ENCODE data around the gene GLRA3.

GLRA3 gene

GRCh38 chr4:174672276-174672675, 156.8 kb downstream of the GLRA3 start:
- TF ChIP-seq SIN3A (IDR thresholded peaks at IDR 0.05; ENCODE audit: borderline replicate concordance, insufficient read depth, low read length) = no peak
- TF ChIP-seq, protein P1, sequence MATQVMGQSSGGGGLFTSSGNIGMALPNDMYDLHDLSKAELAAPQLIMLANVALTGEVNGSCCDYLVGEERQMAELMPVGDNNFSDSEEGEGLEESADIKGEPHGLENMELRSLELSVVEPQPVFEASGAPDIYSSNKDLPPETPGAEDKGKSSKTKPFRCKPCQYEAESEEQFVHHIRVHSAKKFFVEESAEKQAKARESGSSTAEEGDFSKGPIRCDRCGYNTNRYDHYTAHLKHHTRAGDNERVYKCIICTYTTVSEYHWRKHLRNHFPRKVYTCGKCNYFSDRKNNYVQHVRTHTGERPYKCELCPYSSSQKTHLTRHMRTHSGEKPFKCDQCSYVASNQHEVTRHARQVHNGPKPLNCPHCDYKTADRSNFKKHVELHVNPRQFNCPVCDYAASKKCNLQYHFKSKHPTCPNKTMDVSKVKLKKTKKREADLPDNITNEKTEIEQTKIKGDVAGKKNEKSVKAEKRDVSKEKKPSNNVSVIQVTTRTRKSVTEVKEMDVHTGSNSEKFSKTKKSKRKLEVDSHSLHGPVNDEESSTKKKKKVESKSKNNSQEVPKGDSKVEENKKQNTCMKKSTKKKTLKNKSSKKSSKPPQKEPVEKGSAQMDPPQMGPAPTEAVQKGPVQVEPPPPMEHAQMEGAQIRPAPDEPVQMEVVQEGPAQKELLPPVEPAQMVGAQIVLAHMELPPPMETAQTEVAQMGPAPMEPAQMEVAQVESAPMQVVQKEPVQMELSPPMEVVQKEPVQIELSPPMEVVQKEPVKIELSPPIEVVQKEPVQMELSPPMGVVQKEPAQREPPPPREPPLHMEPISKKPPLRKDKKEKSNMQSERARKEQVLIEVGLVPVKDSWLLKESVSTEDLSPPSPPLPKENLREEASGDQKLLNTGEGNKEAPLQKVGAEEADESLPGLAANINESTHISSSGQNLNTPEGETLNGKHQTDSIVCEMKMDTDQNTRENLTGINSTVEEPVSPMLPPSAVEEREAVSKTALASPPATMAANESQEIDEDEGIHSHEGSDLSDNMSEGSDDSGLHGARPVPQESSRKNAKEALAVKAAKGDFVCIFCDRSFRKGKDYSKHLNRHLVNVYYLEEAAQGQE (IDR thresholded peaks at IDR 0.05; ENCODE audit: insufficient read depth in 1 of 2, low read depth in 2 of 2, low read length in 2 of 2) = no peak
- no peak for TF ChIP-seq TAF1 (IDR thresholded peaks at IDR 0.05; ENCODE audit: borderline replicate concordance, insufficient read depth, low read length)
- TF ChIP-seq FOXP2 (optimal IDR thresholded peaks at IDR 0.05; ENCODE audit: borderline replicate concordance, extremely low read depth, extremely low read length, insufficient read depth) = no peak
- TF ChIP-seq POLR2AphosphoS5 (IDR thresholded peaks at IDR 0.05; ENCODE audit: low read depth, low read length) = no peak

DNA sequence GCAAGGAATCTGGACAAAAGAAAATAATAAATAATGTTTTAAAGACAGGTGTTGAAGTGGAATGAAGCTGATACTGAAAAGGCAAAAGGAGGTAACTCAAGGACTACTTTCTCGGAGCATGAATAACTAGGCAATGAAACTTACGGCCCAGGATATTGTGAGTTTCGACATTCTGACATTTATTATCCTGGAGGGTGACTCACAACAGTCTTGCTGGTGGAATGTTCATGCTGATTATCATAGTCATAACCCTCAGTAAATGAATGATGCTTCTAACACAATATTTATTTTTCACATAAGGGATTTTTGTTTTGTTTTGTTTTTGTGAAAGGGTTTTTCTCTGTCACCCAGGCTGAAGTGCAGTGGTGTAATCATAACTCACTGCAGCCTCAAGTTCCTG, 159.8 kb downstream of the GLRA3 start:
- no peak for TF ChIP-seq TAF1 (IDR thresholded peaks at IDR 0.05; ENCODE audit: borderline replicate concordance, insufficient read depth, low read length)
- TF ChIP-seq SIN3A (IDR thresholded peaks at IDR 0.05; ENCODE audit: borderline replicate concordance, insufficient read depth, low read length) = no peak
- no peak for TF ChIP-seq FOXP2 (optimal IDR thresholded peaks at IDR 0.05; ENCODE audit: borderline replicate concordance, extremely low read depth, extremely low read length, insufficient read depth)
- TF ChIP-seq POLR2AphosphoS5 (IDR thresholded peaks at IDR 0.05; ENCODE audit: low read depth, low read length) = no peak
- TF ChIP-seq, protein P1 (IDR thresholded peaks at IDR 0.05; ENCODE audit: insufficient read depth in 1 of 2, low read depth in 2 of 2, low read length in 2 of 2) = no peak

- TF ChIP-seq SIN3A (IDR thresholded peaks at IDR 0.05; ENCODE audit: borderline replicate concordance, insufficient read depth, low read length) (no peak), TAF1 (IDR thresholded peaks at IDR 0.05; ENCODE audit: borderline replicate concordance, insufficient read depth, low read length) (no peak), FOXP2 (optimal IDR thresholded peaks at IDR 0.05; ENCODE audit: borderline replicate concordance, extremely low read depth, extremely low read length, insufficient read depth) (no peak), POLR2AphosphoS5 (IDR thresholded peaks at IDR 0.05; ENCODE audit: low read depth, low read length) (no peak)
- TF ChIP-seq, protein P1 (IDR thresholded peaks at IDR 0.05; ENCODE audit: insufficient read depth in 1 of 2, low read depth in 2 of 2, low read length in 2 of 2) = no peak
Observed at GRCh38 chr4:174665799-174666198, 163.2 kb downstream of the GLRA3 start.

- TF ChIP-seq SIN3A (IDR thresholded peaks at IDR 0.05; ENCODE audit: borderline replicate concordance, insufficient read depth, low read length) (no peak), POLR2AphosphoS5 (IDR thresholded peaks at IDR 0.05; ENCODE audit: low read depth, low read length) (no peak), TAF1 (IDR thresholded peaks at IDR 0.05; ENCODE audit: borderline replicate concordance, insufficient read depth, low read length) (no peak), FOXP2 (optimal IDR thresholded peaks at IDR 0.05; ENCODE audit: borderline replicate concordance, extremely low read depth, extremely low read length, insufficient read depth) (no peak)
- TF ChIP-seq, protein P1 (IDR thresholded peaks at IDR 0.05; ENCODE audit: insufficient read depth in 1 of 2, low read depth in 2 of 2, low read length in 2 of 2) = no peak
Observed at GRCh38 chr4:174663216-174663615, 165.8 kb downstream of the GLRA3 start.

GRCh38 chr4:174658246-174658645, 170.8 kb downstream of the GLRA3 start:
- TF ChIP-seq POLR2AphosphoS5 (IDR thresholded peaks at IDR 0.05; ENCODE audit: low read depth, low read length) = no peak
- no peak for TF ChIP-seq SIN3A (IDR thresholded peaks at IDR 0.05; ENCODE audit: borderline replicate concordance, insufficient read depth, low read length)
- TF ChIP-seq, protein P1 (IDR thresholded peaks at IDR 0.05; ENCODE audit: insufficient read depth in 1 of 2, low read depth in 2 of 2, low read length in 2 of 2) = no peak
- no peak for TF ChIP-seq TAF1 (IDR thresholded peaks at IDR 0.05; ENCODE audit: borderline replicate concordance, insufficient read depth, low read length)
- TF ChIP-seq FOXP2 (optimal IDR thresholded peaks at IDR 0.05; ENCODE audit: borderline replicate concordance, extremely low read depth, extremely low read length, insufficient read depth) = no peak

Data from PFSK-1 (cell line).